HG03575 (cell line): ENCODE results near the gene CAAP1.
"Not testable (repeated sequence)": the region's sequence is repeated elsewhere in the genome, so short reads cannot be mapped to it uniquely, and the experiment has no call there.

Experiments used
- ATAC-seq: cut with Tn5 transposase; IDR thresholded peaks from one replicate; pipeline ENCODE4 v1.9.1; 2021; ENCODE audit not compliant: unreplicated experiment, insufficient number of reproducible peaks, low FRiP score; ENCODE audit errors: extremely low read depth

CAAP1 gene

GRCh38 chr9:26863074-26863473 is 29.5 kb downstream of the CAAP1 start:
- no peak for ATAC-seq

GRCh38 chr9:26856413-26857032 is 36.1 kb downstream of the CAAP1 start:
- ATAC-seq, result peak; percentile 74

- no peak for ATAC-seq
These were observed 41.6 kb downstream of the CAAP1 start for GRCh38 chr9:26850995-26851394.

- ATAC-seq, result no peak
These were observed 58.8 kb downstream of the CAAP1 start for GRCh38 chr9:26833792-26834191.

GRCh38 chr9:26828391-26828955 is 64.1 kb downstream of the CAAP1 start:
- not testable (repeated sequence) for ATAC-seq

- no peak for ATAC-seq
These were observed 77.8 kb downstream of the CAAP1 start for GRCh38 chr9:26814799-26815198.

GRCh38 chr9:26813247-26813646 is 79.4 kb downstream of the CAAP1 start:
- ATAC-seq, result peak; percentile 39

- no peak for ATAC-seq
These were observed 80.4 kb downstream of the CAAP1 start for GRCh38 chr9:26812217-26812616.

- ATAC-seq, result no peak
These were observed 81.5 kb downstream of the CAAP1 start for GRCh38 chr9:26811106-26811505.

GRCh38 chr9:26809795-26810194 is 82.8 kb downstream of the CAAP1 start:
- ATAC-seq, result no peak

GRCh38 chr9:26807161-26807560 is 85.4 kb downstream of the CAAP1 start:
- no peak for ATAC-seq

- no peak for ATAC-seq
These were observed 89.7 kb downstream of the CAAP1 start for GRCh38 chr9:26802921-26803320.

GRCh38 chr9:26801772-26802171 is 90.8 kb downstream of the CAAP1 start:
- no peak for ATAC-seq

GRCh38 chr9:26800322-26800721 is 92.3 kb downstream of the CAAP1 start:
- ATAC-seq, result no peak

GRCh38 chr9:26791274-26791673 is 101.3 kb downstream of the CAAP1 start:
- no peak for ATAC-seq
